ENCODE data around the gene SGSM1.

DNA sequence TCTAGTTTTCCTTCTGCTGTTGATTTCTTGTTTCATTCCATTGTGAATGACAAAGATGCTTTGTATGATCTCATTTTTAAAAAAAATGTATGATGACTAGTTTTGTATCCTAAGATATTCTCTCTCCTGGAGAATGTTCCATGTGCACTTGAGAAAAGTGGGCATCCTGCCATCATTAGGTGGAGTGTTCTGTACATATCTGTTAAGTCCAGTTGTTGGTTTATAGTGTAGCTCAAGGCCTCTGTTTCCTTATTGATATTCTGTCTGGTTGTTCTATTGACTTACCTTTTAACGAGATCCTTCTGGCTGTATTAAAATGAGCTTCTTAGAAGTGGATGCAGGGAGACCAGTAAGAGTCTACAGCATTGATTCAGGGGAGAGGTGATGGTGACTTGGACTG, 35.2 kb downstream of the SGSM1 start:
- TF ChIP-seq CEBPB (tag; IDR thresholded peaks at IDR 0.05) (no peak), PTBP1 (IDR thresholded peaks at IDR 0.05; ENCODE audit: low read depth, low read length) (no peak), TEAD4 (IDR thresholded peaks at IDR 0.05; ENCODE audit: low read length) (no peak), TEAD4 (CRISPR knock-in tag; IDR thresholded peaks at IDR 0.05; ENCODE audit: borderline replicate concordance) (no peak), MLX (CRISPR knock-in tag; conservative IDR thresholded peaks at IDR 0.05) (no peak), REST (IDR thresholded peaks at IDR 0.05; ENCODE audit: borderline replicate concordance) (no peak), REST (CRISPR knock-in tag; IDR thresholded peaks at IDR 0.05; ENCODE audit: low read depth) (no peak), POLR2A (conservative IDR thresholded peaks at IDR 0.05) (no peak), ZFPM2 (CRISPR knock-in tag; IDR thresholded peaks at IDR 0.05) (no peak), RBBP5 (IDR thresholded peaks at IDR 0.05; ENCODE audit: borderline replicate concordance, insufficient read depth, low read length, poor library complexity, severe bottlenecking) (no peak), MTA2 (IDR thresholded peaks at IDR 0.05; ENCODE audit: low read depth) (no peak), RAD21 (CRISPR knock-in tag; conservative IDR thresholded peaks at IDR 0.05 in 1 of 2, IDR thresholded peaks at IDR 0.05 in 1 of 2) (no peak)
- TF ChIP-seq, protein P1, sequence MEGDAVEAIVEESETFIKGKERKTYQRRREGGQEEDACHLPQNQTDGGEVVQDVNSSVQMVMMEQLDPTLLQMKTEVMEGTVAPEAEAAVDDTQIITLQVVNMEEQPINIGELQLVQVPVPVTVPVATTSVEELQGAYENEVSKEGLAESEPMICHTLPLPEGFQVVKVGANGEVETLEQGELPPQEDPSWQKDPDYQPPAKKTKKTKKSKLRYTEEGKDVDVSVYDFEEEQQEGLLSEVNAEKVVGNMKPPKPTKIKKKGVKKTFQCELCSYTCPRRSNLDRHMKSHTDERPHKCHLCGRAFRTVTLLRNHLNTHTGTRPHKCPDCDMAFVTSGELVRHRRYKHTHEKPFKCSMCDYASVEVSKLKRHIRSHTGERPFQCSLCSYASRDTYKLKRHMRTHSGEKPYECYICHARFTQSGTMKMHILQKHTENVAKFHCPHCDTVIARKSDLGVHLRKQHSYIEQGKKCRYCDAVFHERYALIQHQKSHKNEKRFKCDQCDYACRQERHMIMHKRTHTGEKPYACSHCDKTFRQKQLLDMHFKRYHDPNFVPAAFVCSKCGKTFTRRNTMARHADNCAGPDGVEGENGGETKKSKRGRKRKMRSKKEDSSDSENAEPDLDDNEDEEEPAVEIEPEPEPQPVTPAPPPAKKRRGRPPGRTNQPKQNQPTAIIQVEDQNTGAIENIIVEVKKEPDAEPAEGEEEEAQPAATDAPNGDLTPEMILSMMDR (IDR thresholded peaks at IDR 0.05 in 2 of 3, conservative IDR thresholded peaks at IDR 0.05 in 1 of 3; ENCODE audit: insufficient read depth in 2 of 3, low read depth in 1 of 3, low read length in 3 of 3): no peak
- TF ChIP-seq, protein P2, sequence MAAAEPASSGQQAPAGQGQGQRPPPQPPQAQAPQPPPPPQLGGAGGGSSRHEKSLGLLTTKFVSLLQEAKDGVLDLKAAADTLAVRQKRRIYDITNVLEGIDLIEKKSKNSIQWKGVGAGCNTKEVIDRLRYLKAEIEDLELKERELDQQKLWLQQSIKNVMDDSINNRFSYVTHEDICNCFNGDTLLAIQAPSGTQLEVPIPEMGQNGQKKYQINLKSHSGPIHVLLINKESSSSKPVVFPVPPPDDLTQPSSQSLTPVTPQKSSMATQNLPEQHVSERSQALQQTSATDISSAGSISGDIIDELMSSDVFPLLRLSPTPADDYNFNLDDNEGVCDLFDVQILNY (CRISPR knock-in tag; IDR thresholded peaks at IDR 0.05): no peak
- TF ChIP-seq, protein P3, sequence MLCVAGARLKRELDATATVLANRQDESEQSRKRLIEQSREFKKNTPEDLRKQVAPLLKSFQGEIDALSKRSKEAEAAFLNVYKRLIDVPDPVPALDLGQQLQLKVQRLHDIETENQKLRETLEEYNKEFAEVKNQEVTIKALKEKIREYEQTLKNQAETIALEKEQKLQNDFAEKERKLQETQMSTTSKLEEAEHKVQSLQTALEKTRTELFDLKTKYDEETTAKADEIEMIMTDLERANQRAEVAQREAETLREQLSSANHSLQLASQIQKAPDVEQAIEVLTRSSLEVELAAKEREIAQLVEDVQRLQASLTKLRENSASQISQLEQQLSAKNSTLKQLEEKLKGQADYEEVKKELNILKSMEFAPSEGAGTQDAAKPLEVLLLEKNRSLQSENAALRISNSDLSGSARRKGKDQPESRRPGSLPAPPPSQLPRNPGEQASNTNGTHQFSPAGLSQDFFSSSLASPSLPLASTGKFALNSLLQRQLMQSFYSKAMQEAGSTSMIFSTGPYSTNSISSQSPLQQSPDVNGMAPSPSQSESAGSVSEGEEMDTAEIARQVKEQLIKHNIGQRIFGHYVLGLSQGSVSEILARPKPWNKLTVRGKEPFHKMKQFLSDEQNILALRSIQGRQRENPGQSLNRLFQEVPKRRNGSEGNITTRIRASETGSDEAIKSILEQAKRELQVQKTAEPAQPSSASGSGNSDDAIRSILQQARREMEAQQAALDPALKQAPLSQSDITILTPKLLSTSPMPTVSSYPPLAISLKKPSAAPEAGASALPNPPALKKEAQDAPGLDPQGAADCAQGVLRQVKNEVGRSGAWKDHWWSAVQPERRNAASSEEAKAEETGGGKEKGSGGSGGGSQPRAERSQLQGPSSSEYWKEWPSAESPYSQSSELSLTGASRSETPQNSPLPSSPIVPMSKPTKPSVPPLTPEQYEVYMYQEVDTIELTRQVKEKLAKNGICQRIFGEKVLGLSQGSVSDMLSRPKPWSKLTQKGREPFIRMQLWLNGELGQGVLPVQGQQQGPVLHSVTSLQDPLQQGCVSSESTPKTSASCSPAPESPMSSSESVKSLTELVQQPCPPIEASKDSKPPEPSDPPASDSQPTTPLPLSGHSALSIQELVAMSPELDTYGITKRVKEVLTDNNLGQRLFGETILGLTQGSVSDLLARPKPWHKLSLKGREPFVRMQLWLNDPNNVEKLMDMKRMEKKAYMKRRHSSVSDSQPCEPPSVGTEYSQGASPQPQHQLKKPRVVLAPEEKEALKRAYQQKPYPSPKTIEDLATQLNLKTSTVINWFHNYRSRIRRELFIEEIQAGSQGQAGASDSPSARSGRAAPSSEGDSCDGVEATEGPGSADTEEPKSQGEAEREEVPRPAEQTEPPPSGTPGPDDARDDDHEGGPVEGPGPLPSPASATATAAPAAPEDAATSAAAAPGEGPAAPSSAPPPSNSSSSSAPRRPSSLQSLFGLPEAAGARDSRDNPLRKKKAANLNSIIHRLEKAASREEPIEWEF (CRISPR knock-in tag; IDR thresholded peaks at IDR 0.05): no peak
